ENCODE data around the gene LARGE1. TPM values are rescaled to one million over a fixed set of nuclear protein-coding genes. Genes with fewer than 3 reads are reported as not detected.

LARGE1 gene
- total RNA-seq, 1 experiment from 2014 or later: 24.8 TPM

DNA sequence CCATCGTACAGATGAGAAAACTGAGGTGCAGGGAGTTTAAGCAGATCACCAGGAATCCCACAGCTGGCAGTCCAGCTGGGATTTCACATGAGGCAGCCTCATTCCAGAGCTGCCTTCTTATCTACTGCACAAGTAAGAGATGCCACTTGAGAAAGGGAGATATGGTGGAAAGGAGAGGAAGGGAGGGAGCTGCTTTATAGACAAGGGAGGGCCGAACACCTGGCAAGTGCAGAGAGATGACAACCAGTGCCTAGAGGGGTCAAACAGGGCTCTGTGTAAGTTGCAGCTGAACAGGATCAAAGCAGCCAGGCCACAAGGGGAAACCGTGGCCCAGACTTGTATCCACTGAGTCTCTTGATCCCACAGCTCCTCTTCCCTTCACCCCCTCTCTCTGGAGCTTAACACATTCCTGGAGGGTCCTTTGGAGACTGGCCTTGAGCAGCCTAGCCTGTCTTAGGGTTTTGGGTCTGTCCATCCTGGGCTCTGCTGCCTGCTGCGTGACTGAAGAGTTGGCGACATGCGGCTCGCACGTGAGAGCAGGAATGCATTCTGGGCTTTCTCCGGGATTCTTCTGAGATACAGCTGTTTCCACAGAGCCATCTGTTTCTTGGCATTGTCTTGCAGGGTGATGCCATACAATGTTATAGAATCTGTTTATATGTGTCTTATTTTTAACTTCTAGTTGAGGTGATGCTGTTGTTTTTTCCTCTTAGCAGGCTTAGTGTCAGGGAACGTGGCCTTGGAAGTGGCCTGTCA is 593.6 kb downstream of the LARGE1 start:
- no peak overlapping the region for H3K4me3 ChIP-seq
- peaks cover 26% of the 10 kb centered on the region for H3K4me1 ChIP-seq (replicated peaks)
- H3K27me3 ChIP-seq (replicated peaks): no peaks in the 10 kb centered on the region
- H3K27ac ChIP-seq: no peak overlapping the region
- H3K36me3 ChIP-seq: no peaks in the 10 kb centered on the region
- no peaks in the 10 kb centered on the region for H3K9me3 ChIP-seq (replicated peaks)
- DNase-seq (ENCODE audit: low read depth in 1 of 2, low spot score in 2 of 2): no peak

DNA sequence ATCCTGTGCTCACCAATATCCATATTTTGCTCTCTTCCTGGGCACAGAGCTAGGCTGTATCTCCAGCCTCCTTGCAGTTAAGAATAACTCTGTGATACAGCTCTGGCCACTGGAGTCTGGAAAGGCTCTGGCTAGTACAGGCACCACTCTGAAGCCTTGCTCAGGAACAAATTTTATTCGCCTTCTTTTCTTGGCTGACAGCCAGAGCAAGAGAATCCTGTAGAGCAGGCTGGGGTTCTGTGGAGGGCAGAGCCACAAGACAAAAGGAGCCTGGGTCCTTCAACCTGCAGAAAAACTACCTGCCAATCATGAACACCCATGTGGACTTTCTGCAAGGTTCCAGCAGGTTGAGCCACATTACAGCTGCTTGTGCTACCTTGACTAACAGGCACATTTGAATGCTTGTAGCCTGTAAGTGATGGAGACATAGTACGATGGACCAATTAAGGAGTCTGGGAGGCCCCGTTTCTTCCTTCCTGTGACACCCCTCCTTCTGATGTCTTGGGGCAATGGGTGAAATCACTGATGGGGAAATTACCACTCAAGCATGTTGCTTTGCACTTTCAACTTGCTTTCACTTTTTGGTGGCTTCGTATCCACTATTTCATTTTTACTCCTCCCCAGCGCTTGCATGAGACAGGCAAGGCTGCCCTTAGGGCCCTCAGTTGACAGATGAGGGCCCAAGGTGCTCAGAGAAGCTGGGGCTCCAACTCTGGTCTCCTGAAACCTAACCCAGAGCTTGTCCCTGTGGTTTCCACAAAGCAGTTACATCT is 594.9 kb downstream of the LARGE1 start:
- DNase-seq (ENCODE audit: low read depth in 1 of 2, low spot score in 2 of 2): no peak
- Histone ChIP-seq H3K4me3 (no peak overlapping the region), H3K9me3 (replicated peaks) (no peaks in the 10 kb centered on the region), H3K27ac (no peak overlapping the region), H3K36me3 (no peaks in the 10 kb centered on the region), H3K4me1 (replicated peaks) (peaks cover 26% of the 10 kb centered on the region), H3K27me3 (replicated peaks) (no peaks in the 10 kb centered on the region)

DNA sequence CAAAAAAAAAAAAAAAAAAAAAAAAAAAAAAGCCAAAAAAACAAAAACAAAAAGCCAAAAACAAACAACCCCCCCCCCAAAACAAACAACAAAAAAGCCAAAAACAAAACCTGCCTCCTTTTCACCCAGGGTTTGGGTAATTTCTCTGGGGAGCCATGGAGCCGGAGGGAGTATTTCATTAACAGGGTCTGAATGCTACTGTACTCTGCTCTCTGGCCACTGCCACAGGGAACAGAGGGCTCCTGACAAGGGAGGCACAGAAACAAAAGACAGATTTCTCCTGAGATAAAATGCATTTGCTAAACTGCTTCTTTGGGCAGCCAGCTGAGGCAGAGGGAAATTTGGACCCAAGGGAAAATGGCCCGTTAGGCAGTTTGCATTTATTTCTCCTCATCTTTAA is 596.0 kb downstream of the LARGE1 start:
- Histone ChIP-seq H3K36me3 (no peaks in the 10 kb centered on the region), H3K27ac (no peak overlapping the region), H3K4me3 (no peak overlapping the region), H3K4me1 (replicated peaks) (peaks cover 19% of the 10 kb centered on the region), H3K9me3 (replicated peaks) (no peaks in the 10 kb centered on the region), H3K27me3 (replicated peaks) (no peaks in the 10 kb centered on the region)
- no peak for DNase-seq (ENCODE audit: low read depth in 1 of 2, low spot score in 2 of 2)

DNA sequence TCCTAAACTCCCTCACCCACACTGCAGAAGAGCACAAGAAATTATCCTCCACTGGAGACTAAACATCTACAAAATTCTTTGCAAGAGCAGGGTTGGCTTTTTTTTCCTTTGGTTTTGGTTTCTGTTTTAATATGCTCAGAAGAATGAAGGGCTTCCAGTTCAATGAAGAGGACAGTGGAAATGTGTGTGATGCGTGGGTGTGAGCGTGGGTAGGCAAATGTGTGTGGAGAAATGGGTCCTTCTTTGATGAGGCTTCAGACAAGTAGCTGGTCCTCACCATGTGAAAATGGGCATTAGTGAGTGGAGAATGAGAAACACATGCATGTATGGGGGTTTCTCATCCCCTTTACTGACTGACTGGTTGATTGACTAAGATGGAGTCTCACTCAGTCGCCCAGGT is 598.8 kb downstream of the LARGE1 start:
- Histone ChIP-seq H3K27me3 (replicated peaks) (no peaks in the 10 kb centered on the region), H3K4me3 (no peak overlapping the region), H3K4me1 (replicated peaks) (no peaks in the 10 kb centered on the region), H3K27ac (no peak overlapping the region), H3K36me3 (no peaks in the 10 kb centered on the region), H3K9me3 (replicated peaks) (no peaks in the 10 kb centered on the region)
- no peak for DNase-seq (ENCODE audit: low read depth in 1 of 2, low spot score in 2 of 2)

DNA sequence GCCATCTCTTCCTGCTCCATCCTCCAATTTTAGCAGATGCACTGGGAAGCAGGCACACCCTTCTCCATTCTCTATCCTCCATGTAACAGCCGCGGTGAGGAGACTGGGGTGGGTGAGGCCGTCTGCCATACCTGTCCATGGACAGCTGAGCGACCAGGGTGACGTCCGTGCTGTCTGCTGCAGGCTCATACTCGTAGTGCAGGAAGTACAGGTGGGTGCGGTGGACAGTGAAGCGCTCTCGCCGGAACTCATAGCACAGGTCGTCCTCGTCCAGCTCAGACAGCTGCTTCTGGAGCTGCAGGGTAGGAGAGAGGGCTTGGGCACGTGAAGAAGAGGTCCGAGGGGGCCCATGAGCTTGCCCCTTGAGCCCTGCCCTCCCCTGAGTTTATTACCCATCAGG is 604.3 kb downstream of the LARGE1 start:
- no peaks in the 10 kb centered on the region for H3K9me3 ChIP-seq (replicated peaks)
- DNase-seq (ENCODE audit: low read depth in 1 of 2, low spot score in 2 of 2): no peak
- no peaks in the 10 kb centered on the region for H3K4me1 ChIP-seq (replicated peaks)
- H3K27me3 ChIP-seq (replicated peaks): no peaks in the 10 kb centered on the region
- no peaks in the 10 kb centered on the region for H3K36me3 ChIP-seq
- no peak overlapping the region for H3K4me3 ChIP-seq
- H3K27ac ChIP-seq: no peak overlapping the region

DNA sequence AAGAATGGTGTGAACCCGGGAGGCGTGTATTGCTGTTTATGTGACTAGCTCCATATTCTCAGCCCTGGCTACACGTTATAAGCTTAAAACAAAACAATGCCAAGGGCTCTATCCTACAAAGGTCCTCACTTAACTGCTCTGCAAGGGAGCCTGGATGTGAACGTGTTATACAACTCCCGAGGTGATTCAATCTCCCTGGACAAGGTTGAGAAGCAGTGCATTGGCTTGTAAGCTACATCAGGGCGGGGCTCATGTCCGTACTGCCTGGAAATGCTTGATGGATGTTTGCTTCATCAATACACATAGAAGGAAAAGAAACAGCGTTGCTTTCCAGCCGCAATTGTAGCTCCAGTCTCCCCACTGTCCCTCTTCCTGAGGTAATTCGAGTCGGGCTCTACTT is 605.2 kb downstream of the LARGE1 start:
- Histone ChIP-seq H3K27ac (no peak overlapping the region), H3K27me3 (replicated peaks) (no peaks in the 10 kb centered on the region), H3K4me3 (no peak overlapping the region), H3K9me3 (replicated peaks) (no peaks in the 10 kb centered on the region), H3K4me1 (replicated peaks) (no peaks in the 10 kb centered on the region), H3K36me3 (no peaks in the 10 kb centered on the region)
- no peak for DNase-seq (ENCODE audit: low read depth in 1 of 2, low spot score in 2 of 2)

DNA sequence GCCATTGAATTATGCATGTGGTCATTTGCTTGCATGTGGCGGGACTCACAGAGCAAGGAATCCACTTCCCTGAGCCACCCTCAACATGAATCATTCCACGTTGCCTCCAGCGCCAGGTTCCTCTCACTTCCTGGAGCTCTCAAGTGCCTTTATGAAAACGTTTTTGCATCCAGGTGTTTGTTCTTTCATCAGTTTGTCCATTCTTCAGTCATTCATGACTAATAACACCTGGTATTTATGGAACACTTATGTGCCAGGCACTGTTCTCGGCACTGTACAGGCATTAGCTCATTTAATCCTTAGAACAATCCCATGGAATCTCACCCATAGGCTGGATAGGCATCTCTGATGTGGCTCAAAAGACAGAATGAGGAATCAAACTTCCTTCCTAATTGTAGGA is 606.0 kb downstream of the LARGE1 start:
- no peaks in the 10 kb centered on the region for H3K4me1 ChIP-seq (replicated peaks)
- no peak overlapping the region for H3K27ac ChIP-seq
- H3K36me3 ChIP-seq: no peaks in the 10 kb centered on the region
- no peaks in the 10 kb centered on the region for H3K27me3 ChIP-seq (replicated peaks)
- H3K9me3 ChIP-seq (replicated peaks): no peaks in the 10 kb centered on the region
- DNase-seq (ENCODE audit: low read depth in 1 of 2, low spot score in 2 of 2): no peak
- no peak overlapping the region for H3K4me3 ChIP-seq

DNA sequence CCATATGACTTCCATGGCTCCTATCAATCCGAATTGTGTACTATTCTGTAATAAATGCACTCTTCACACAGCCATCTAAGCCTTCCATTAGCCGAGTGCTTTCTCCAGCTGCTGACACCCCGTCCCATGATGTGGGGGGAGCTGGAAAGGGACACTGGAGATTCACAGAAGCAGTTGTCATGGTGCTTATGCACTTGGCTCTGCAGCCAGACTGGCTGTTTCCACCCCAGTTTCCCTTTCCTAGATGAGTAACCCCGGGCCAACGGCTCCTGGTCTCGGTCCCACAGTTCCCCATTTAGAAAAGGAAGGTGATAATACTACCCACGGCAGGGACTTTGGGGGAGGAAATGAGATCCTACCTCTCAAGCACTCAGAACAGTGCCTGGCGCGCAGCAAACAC is 617.2 kb downstream of the LARGE1 start:
- DNase-seq (ENCODE audit: low read depth in 1 of 2, low spot score in 2 of 2): no peak
- no peaks in the 10 kb centered on the region for H3K36me3 ChIP-seq
- no peak overlapping the region for H3K4me3 ChIP-seq
- no peak overlapping the region for H3K27ac ChIP-seq
- no peaks in the 10 kb centered on the region for H3K27me3 ChIP-seq (replicated peaks)
- H3K4me1 ChIP-seq (replicated peaks): 0 out of 2 replicates have a peak, but pooled peaks cover 6% of the 10 kb centered on the region
- H3K9me3 ChIP-seq (replicated peaks): no peaks in the 10 kb centered on the region

DNA sequence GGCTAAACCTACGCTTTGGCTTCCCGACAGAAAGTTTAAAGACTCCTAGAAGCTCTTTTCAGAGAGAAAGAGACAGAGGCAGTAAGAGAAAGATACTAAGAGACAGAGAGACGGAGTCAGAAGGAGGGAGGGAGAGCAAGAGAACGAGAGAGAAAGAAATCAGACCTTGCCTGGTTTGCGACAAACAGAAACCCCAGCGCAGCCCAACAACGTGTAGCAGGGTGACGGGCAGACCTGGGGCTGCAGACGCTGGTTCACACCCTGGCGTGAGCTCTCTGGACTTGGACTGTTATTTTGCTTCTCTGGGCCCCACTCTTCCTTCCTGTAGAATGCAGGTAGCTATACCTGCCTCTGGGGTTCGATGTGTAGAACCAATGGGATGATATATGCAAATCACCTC is 617.7 kb downstream of the LARGE1 start:
- no peaks in the 10 kb centered on the region for H3K9me3 ChIP-seq (replicated peaks)
- 0 out of 2 replicates have a peak, but pooled peaks cover 6% of the 10 kb centered on the region for H3K4me1 ChIP-seq (replicated peaks)
- H3K4me3 ChIP-seq: no peak overlapping the region
- H3K27ac ChIP-seq: no peak overlapping the region
- DNase-seq (ENCODE audit: low read depth in 1 of 2, low spot score in 2 of 2): no peak
- H3K27me3 ChIP-seq (replicated peaks): no peaks in the 10 kb centered on the region
- H3K36me3 ChIP-seq: no peaks in the 10 kb centered on the region

DNA sequence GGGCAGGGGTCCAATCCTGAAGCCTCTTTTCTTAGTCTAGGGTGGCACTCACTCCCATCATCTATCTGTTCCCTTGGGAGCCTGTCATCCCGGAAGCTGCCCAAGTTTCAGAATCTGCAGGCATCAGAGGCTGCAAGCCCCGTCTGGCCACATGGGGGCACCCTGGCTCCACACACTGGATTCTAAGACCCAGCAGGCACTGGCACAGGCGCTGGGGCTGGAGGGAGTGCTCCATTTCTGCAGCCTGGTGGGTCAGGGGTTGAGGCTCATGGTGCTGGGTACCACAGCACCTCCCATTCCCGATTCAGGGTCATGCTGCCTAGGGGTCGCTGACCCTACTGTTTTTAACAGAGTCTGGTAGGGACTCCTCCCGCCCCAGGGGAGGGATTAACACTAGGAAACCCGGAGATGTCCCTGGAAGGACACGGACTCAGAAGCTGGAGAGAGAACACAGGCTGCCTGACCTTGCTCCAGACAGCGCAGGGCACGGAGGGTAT is 618.2 kb downstream of the LARGE1 start:
- H3K27me3 ChIP-seq (replicated peaks): no peaks in the 10 kb centered on the region
- H3K9me3 ChIP-seq (replicated peaks): no peaks in the 10 kb centered on the region
- DNase-seq (ENCODE audit: low read depth in 1 of 2, low spot score in 2 of 2): peak; percentile 68 to 79
- no peaks in the 10 kb centered on the region for H3K36me3 ChIP-seq
- H3K4me3 ChIP-seq: no peak overlapping the region
- 0 out of 2 replicates have a peak, but pooled peaks cover 6% of the 10 kb centered on the region for H3K4me1 ChIP-seq (replicated peaks)
- H3K27ac ChIP-seq: no peak overlapping the region

DNA sequence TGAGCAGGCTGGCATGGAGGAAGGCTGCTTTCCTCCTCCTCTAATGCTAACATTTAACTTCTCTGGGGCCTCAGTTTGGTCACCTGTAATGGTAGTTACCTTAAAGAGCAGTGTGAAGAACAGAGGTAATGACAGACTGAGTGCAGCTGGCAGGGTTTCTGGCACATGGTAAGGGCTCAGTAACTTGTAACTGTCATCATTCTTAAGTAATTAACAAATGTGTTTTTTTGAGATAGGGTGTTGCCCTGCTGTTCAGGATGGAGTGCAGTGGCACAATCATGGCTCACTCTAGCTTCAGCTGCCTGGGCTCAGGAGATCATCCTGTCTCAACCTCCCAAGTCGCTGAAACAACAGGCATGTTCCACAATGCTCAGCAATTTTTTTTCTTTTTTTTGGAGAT is 620.1 kb downstream of the LARGE1 start:
- Histone ChIP-seq H3K27me3 (replicated peaks) (no peaks in the 10 kb centered on the region), H3K9me3 (replicated peaks) (no peaks in the 10 kb centered on the region), H3K36me3 (no peaks in the 10 kb centered on the region), H3K4me1 (replicated peaks) (0 out of 2 replicates have a peak, but pooled peaks cover 6% of the 10 kb centered on the region), H3K4me3 (no peak overlapping the region), H3K27ac (no peak overlapping the region)
- DNase-seq (ENCODE audit: low read depth in 1 of 2, low spot score in 2 of 2): no peak

DNA sequence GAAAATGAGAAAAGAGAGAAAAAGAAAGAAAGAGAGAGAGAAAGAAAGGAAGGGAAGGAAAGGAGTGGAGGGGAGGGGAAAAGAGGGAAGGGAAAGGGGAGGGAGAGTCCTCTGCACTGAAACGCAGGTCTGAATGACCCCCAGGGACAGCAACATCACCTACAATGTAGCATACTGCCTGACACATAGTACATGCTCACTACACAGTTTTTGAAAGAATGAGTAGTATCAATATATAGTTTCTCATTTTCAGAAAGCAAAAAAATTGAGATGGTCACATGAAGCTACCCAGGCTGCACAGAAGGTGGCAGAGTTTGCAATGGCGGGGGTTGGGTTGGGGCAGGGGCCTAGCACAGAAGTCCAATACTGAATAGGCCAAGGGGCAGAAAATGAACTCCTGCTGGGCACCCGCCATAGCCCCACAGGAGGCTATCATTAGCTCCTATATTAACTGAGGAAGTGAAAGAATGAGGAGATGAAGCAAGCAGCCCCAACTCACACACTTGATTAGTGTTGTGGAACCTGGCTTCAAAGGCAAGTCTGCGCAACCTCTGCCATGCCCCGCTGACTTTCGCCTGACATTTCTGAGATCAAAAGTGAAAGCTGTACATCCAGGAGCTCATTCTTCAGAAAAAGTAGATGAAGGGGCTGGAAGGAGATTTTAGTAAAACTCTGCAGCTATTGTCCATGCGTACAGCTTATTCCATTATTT is 620.9 kb downstream of the LARGE1 start:
- Histone ChIP-seq H3K9me3 (replicated peaks) (no peaks in the 10 kb centered on the region), H3K27me3 (replicated peaks) (no peaks in the 10 kb centered on the region), H3K4me3 (no peak overlapping the region), H3K4me1 (replicated peaks) (0 out of 2 replicates have a peak, but pooled peaks cover 6% of the 10 kb centered on the region), H3K27ac (no peak overlapping the region), H3K36me3 (no peaks in the 10 kb centered on the region)
- no peak for DNase-seq (ENCODE audit: low read depth in 1 of 2, low spot score in 2 of 2)

DNA sequence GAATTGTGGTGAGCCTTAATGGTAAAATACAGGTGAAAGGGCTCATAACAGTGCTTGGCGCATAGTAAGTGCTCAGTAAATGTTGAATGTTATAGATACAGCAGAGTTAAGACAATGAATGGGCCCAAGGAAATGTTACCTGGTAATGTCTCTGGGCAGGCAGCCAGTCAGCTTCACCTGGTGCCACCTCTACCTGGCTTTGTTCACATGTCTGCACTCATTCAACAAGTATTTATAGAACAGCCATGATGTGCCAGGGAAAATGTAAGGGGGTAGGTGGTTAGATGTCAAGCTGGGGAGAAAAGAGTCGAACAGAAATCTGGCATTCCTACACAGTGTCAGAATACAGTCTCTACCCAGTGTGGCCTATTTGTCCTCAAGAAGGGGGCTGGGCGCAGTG is 623.3 kb downstream of the LARGE1 start:
- no peak overlapping the region for H3K27ac ChIP-seq
- H3K4me3 ChIP-seq: no peak overlapping the region
- H3K4me1 ChIP-seq (replicated peaks): no peaks in the 10 kb centered on the region
- H3K27me3 ChIP-seq (replicated peaks): no peaks in the 10 kb centered on the region
- no peaks in the 10 kb centered on the region for H3K36me3 ChIP-seq
- H3K9me3 ChIP-seq (replicated peaks): no peaks in the 10 kb centered on the region
- no peak for DNase-seq (ENCODE audit: low read depth in 1 of 2, low spot score in 2 of 2)

DNA sequence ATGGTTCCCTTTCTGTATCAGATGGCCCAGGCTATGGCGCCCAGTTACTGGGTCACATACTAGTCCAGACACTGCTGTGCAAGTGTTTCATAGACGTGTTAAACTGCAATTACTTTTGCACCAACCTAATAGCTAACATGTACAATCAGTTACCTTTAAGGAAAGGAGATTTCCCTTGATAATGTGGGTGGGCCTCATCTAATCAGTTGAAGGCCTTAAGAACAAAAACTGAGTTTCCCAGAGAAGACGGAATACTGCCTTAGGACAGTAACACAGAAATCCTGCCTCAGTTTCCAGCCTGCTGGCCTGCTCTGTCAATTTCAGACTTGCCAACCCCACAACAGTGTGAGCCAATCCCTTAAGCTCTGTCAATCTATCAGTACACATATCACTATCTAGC is 632.2 kb downstream of the LARGE1 start:
- Histone ChIP-seq H3K27me3 (replicated peaks) (no peaks in the 10 kb centered on the region), H3K9me3 (replicated peaks) (no peaks in the 10 kb centered on the region), H3K4me3 (no peak overlapping the region), H3K27ac (no peak overlapping the region), H3K4me1 (replicated peaks) (no peaks in the 10 kb centered on the region), H3K36me3 (no peaks in the 10 kb centered on the region)
- DNase-seq (ENCODE audit: low read depth in 1 of 2, low spot score in 2 of 2): no peak

Data from SJSA1 (cell line).